HepG2 (cell line): ENCODE results near the gene ARHGAP25.

Experiments used
- DR1 ChIP-seq: sonication (generic); formaldehyde crosslinking; IDR thresholded peaks from 2 replicates; pipeline ENCODE4 v1.8.0; 2021; ENCODE audit warnings: mild to moderate bottlenecking, missing genetic modification reagents, inconsistent platforms
- FIP1L1 ChIP-seq: fragments of 200-400 bp; formaldehyde crosslinking; IDR thresholded peaks from 2 replicates; pipeline ENCODE4 v1.6.1; 2018; ENCODE audit warnings: low read depth, mild to moderate bottlenecking, low read length, moderate library complexity, borderline replicate concordance; ENCODE audit not compliant: insufficient read depth
- TEF ChIP-seq: sonication (generic); formaldehyde crosslinking; IDR thresholded peaks from 2 replicates; pipeline ENCODE4 v1.5.0; 2020; ENCODE audit warnings: missing genetic modification reagents
- UBTF ChIP-seq: sonication (generic); formaldehyde crosslinking; IDR thresholded peaks from 2 replicates; pipeline ENCODE4 v1.4.0; 2020; ENCODE audit warnings: mild to moderate bottlenecking, missing genetic modification reagents
- ZBTB44 ChIP-seq: sonication (generic); formaldehyde crosslinking; IDR thresholded peaks from 2 replicates; pipeline ENCODE4 v1.4.0; 2020; ENCODE audit warnings: missing genetic modification reagents
- ZFP37 ChIP-seq: sonication (generic); formaldehyde crosslinking; IDR thresholded peaks from 2 replicates; pipeline ENCODE4 v1.4.0; 2020; ENCODE audit warnings: missing genetic modification reagents, borderline replicate concordance
- ZMAT3 ChIP-seq: sonication (generic); formaldehyde crosslinking; conservative IDR thresholded peaks from 2 replicates; pipeline ENCODE4 v1.7.0; 2021; ENCODE audit warnings: missing genetic modification reagents
- ZNF280B ChIP-seq: sonication (generic); formaldehyde crosslinking; IDR thresholded peaks from 2 replicates; pipeline ENCODE4 v1.5.0; 2020; ENCODE audit warnings: missing genetic modification reagents, mild to moderate bottlenecking, borderline replicate concordance
- ZNF512 ChIP-seq: sonication (generic); formaldehyde crosslinking; IDR thresholded peaks from 2 replicates; pipeline ENCODE4 v1.4.0; 2020; ENCODE audit warnings: mild to moderate bottlenecking, missing genetic modification reagents
- ZNF704 ChIP-seq: sonication (generic); formaldehyde crosslinking; IDR thresholded peaks from 2 replicates; pipeline ENCODE4 v1.8.1; 2023; ENCODE audit warnings: mild to moderate bottlenecking, inconsistent platforms, moderate library complexity, missing genetic modification reagents, borderline replicate concordance
- ZSCAN22 ChIP-seq: sonication (generic); formaldehyde crosslinking; IDR thresholded peaks from 2 replicates; pipeline ENCODE4 v1.4.0; 2020; ENCODE audit warnings: mild to moderate bottlenecking, missing genetic modification reagents

GRCh38 chr2:68800027-68800401 lies 65.4 kb downstream of the ARHGAP25 start:
- TF ChIP-seq ZSCAN22 (CRISPR knock-in tag) = no peak
- no peak for TF ChIP-seq FIP1L1
- no peak for TF ChIP-seq UBTF (CRISPR knock-in tag)
- TF ChIP-seq ZNF280B (CRISPR knock-in tag) = no peak
- TF ChIP-seq ZMAT3 (CRISPR knock-in tag) = no peak
- TF ChIP-seq TEF (CRISPR knock-in tag) = no peak
- no peak for TF ChIP-seq ZFP37 (CRISPR knock-in tag)
- TF ChIP-seq ZBTB44 = no peak
- TF ChIP-seq DR1 (CRISPR knock-in tag) = no peak
- no peak for TF ChIP-seq ZNF704 (CRISPR knock-in tag)
- TF ChIP-seq ZNF512 (CRISPR knock-in tag) = no peak
